ENCODE data around the gene TRIM48. TPM values are rescaled to one million over a fixed set of nuclear protein-coding genes. Genes with fewer than 3 reads are reported as not detected.
"Not testable (repeated sequence)": the region's sequence is repeated elsewhere in the genome, so short reads cannot be mapped to it uniquely, and the experiment has no call there.

Gene TRIM48, protein sequence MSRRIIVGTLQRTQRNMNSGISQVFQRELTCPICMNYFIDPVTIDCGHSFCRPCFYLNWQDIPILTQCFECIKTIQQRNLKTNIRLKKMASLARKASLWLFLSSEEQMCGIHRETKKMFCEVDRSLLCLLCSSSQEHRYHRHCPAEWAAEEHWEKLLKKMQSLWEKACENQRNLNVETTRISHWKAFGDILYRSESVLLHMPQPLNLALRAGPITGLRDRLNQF
- not detected for polyA plus RNA-seq (2013)

DNA sequence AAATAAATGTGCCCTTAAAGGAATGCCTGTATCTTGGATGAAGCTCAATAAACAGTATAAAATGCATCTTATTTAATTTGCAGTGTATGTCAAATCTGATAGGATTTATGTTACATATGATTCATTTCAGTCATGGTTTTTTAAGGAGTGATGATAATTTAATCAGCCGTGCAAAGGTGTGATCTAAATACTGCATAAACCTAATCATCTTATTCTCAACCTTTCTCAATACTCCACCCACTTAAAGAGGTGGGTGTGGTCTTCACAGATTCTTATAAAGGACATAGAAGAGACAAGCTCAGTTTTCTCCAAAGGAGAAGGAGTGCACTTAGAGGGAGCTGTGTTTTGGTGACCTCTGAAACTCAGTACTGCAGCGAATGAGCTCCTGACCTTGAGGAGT is at the start of gene TRIM48:
Gene TRIM48 (plus strand): TSS at position 301 of the 400 bp plus-strand sequence. CDS start 113 bp downstream, outside the sequence.
- DNase-seq; H3K4me3 ChIP-seq (ENCODE audit: control insufficient read depth in 1 of 7, extremely low read depth in 1 of 7, insufficient read depth in 4 of 7, low read depth in 2 of 7, low read length in 6 of 7): not testable (repeated sequence)

DNA sequence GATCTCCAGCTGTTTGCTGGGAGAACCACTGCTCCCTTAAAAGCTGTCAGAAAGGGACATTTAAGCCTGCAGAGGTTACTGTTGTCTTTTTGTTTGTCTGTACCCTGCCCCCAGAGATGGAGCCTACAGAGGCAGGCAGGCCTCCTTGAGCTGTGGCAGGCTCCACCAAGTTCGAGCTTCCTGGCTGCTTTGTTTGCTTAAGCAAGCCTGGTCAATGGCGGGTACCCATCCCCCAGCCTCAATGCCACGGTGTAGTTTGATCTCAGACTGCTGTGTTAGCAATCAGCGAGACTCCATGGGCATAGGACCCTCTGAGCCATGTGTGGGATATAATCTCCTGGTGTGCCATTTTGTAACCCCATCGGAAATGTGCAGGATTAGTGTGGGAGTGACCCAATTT is 23.6 kb upstream of the TRIM48 start:
- POLR2A ChIA-PET; H3K27ac ChIP-seq (ENCODE audit: insufficient read depth in 1 of 2, low read depth in 1 of 2, low read length in 2 of 2, poor library complexity in 1 of 2, severe bottlenecking in 2 of 2); H3K9me3 ChIP-seq (ENCODE audit: control extremely low read depth in 1 of 5, control insufficient read depth in 4 of 5, insufficient read depth in 2 of 5, low read depth in 1 of 5, low read length in 4 of 5); DNase-seq; CTCF ChIA-PET; H3K4me3 ChIP-seq (ENCODE audit: control insufficient read depth in 1 of 7, extremely low read depth in 1 of 7, insufficient read depth in 4 of 7, low read depth in 2 of 7, low read length in 6 of 7); H3K27me3 ChIP-seq (replicated peaks in 2 of 5; ENCODE audit: control insufficient read depth in 4 of 5, insufficient read depth in 5 of 5, low read length in 4 of 5); H3K36me3 ChIP-seq (ENCODE audit: control insufficient read depth in 4 of 4, insufficient read depth in 4 of 4, low read length in 3 of 4); H3K4me1 ChIP-seq (ENCODE audit: control extremely low read depth in 1 of 4, control insufficient read depth in 4 of 4, insufficient read depth in 4 of 4, low read length in 3 of 4): not testable (repeated sequence)
- 83% methylated on average over 5 of the region's 5 CpGs for WGBS (ENCODE audit: insufficient coverage)

More for the DNA sequence above, at the start of gene TRIM48:
- H3K27me3 ChIP-seq (replicated peaks in 2 of 5; ENCODE audit: control insufficient read depth in 4 of 5, insufficient read depth in 5 of 5, low read length in 4 of 5); H3K4me1 ChIP-seq (ENCODE audit: control extremely low read depth in 1 of 4, control insufficient read depth in 4 of 4, insufficient read depth in 4 of 4, low read length in 3 of 4); H3K27ac ChIP-seq (ENCODE audit: insufficient read depth in 1 of 2, low read depth in 1 of 2, low read length in 2 of 2, poor library complexity in 1 of 2, severe bottlenecking in 2 of 2); CTCF ChIA-PET; H3K9me3 ChIP-seq (ENCODE audit: control extremely low read depth in 1 of 5, control insufficient read depth in 4 of 5, insufficient read depth in 2 of 5, low read depth in 1 of 5, low read length in 4 of 5); H3K36me3 ChIP-seq (ENCODE audit: control insufficient read depth in 4 of 4, insufficient read depth in 4 of 4, low read length in 3 of 4); POLR2A ChIA-PET: not testable (repeated sequence)
- no CpG with 5 or more reads among the region's 2 CpGs for WGBS (ENCODE audit: insufficient coverage)

DNA sequence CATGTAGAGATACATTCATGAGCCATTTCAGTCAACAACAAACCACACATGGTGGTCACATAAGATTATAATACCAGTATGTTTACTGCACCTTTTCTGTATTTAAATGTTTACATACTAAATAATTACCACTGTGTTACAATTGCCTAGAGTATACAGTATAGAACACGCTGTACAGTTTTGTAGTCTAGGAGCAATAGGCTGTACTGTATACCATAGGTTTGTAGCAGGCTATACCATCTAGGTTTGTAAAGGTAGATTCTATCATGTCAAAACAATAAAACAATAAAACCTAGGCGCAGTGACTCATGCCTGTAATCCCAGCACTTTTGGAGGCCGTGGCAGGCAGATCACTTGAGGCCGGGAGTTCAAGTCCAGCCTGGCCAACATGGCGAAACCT is 1.1 kb downstream of the TRIM48 start:
- Histone ChIP-seq H3K4me1 (ENCODE audit: control extremely low read depth in 1 of 4, control insufficient read depth in 4 of 4, insufficient read depth in 4 of 4, low read length in 3 of 4) (no peaks in the 10 kb centered on the region), H3K27me3 (replicated peaks in 2 of 5; ENCODE audit: control insufficient read depth in 4 of 5, insufficient read depth in 5 of 5, low read length in 4 of 5) (no peaks in the 10 kb centered on the region), H3K27ac (ENCODE audit: insufficient read depth in 1 of 2, low read depth in 1 of 2, low read length in 2 of 2, poor library complexity in 1 of 2, severe bottlenecking in 2 of 2) (no peak overlapping the region), H3K4me3 (ENCODE audit: control insufficient read depth in 1 of 7, extremely low read depth in 1 of 7, insufficient read depth in 4 of 7, low read depth in 2 of 7, low read length in 6 of 7) (no peak overlapping the region), H3K9me3 (ENCODE audit: control extremely low read depth in 1 of 5, control insufficient read depth in 4 of 5, insufficient read depth in 2 of 5, low read depth in 1 of 5, low read length in 4 of 5) (peaks cover 0 to 4% (median 0%) of the 10 kb centered on the region in 5 experiments), H3K36me3 (ENCODE audit: control insufficient read depth in 4 of 4, insufficient read depth in 4 of 4, low read length in 3 of 4) (no peaks in the 10 kb centered on the region)
- CTCF ChIA-PET, result no interaction called here
- WGBS (ENCODE audit: insufficient coverage), result 87% methylated on average over 4 of the region's 5 CpGs
- POLR2A ChIA-PET, result no interaction called here
- no peak for DNase-seq
